GM18951 (cell line): ENCODE results near the gene JAKMIP1.

Experiments used
- POLR2A ChIP-seq: IDR thresholded peaks from 4 replicates; pipeline ENCODE4 v1.6.1; 2011; ENCODE audit warnings: mild to moderate bottlenecking; ENCODE audit not compliant: insufficient read length, insufficient read depth; ENCODE audit errors: extremely low read depth
- in situ Hi-C: fragments of 300-500 bp; cut with MboI; formaldehyde crosslinking; loops from one replicate; pipeline ENCODE4 v1.12.0; 2022; ENCODE audit warnings: low sequenced_read_pairs, mixed read lengths, inconsistent platforms; ENCODE audit not compliant: unreplicated experiment

Gene JAKMIP1

DNA sequence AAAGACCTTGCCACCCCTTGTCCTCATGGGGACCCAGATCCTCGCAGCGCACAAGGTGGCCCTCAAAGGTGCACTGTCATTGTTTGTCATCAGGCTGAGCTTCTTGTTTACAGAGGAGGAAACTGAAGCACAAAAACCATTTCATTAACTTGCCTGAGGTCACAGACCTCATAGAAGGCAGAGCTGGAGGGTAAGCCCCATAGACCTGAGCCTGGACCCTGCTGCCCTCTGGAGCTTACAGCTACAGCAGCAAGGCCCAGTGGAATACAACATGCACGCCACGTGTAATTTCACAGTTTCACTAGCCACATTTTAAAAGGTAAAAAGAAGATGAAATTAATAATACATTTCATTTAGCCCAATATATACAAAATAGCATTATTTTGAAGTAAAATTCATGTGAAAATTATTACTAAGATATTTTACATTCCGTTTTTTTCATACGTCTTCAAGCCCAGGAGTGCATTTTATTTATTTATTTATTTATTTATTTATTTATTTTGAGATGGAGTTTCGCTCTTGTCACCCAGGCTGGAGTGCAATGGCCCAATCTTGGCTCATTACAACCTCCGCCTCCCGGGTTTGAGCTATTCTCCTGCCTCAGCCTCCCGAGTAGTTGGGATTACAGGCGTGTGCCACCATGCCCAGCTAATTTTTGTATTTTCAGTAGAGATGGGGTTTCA, 8.8 kb downstream of the JAKMIP1 start:
- TF ChIP-seq POLR2A = no peak
- in situ Hi-C loops = no loop called here

DNA sequence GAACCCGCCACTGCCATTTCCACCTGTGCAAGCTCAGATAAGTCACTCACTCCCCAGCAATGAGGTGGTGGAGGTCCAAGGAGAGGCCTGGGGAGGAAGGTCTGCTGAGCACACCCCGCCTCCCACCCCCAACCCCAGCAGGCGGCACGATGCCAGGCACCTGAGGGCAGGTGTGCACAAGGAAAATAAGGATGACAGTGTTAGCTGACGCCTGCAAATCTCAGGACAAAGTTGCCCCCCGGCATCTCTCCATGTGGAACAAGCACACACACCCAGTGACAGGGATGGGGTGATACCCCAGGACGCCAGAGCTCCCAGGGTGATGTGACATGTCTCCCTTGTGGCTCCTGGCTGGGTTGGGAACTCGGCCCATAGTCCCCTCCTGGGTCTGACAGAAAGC, 9.9 kb downstream of the JAKMIP1 start:
- no peak for TF ChIP-seq POLR2A
- in situ Hi-C loops = no loop called here

DNA sequence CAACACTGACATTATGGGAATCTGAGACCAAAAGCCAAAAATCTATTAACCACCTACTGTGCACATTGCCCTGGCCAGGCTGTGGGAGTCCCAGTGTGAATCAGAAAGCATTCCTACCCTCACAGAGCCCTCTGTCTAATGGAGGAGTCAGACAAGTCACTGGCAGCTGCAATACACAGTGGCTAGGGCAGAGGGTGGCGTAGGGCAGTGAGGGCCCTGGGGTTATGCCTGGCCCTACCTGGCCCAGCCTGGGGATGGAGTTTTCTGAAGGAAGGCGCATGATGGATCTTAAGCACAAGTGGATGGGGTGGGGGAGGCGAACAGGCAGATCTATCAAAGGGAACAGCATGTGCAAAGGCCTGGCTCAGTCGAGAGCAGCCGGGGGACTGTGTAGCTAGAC, 10.8 kb downstream of the JAKMIP1 start:
- in situ Hi-C loops = no loop called here
- no peak for TF ChIP-seq POLR2A

DNA sequence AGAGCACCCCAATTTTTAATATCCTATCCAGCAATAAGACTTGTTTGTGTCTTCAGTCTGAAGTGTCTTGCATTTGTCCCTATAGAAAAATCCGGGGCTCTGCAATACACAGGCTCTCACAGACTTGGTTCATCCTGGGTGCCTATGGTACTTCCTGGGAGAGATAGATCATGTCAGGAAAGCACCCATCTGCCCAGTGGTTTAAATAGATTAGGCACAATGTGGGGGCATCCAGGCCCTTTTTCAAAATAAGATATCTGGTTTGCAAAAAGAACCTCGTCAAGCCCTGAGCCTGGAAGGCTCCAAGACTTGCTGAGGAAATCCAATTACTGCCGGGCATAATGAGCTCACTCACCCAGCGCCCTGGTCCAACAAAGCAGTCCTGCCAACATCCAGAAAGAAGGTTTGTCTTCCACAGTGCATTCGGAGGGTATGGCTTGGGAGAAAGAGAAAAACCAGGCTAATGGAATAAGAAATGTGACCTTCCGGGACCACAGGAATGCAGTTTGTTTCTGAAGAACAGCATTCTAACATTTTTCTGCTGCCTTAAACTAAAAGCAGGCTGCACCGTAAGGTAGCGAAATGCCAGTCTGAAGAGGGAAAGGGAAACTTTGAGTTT, 11.6 kb downstream of the JAKMIP1 start:
- no peak for TF ChIP-seq POLR2A
- in situ Hi-C loops = no loop called here

DNA sequence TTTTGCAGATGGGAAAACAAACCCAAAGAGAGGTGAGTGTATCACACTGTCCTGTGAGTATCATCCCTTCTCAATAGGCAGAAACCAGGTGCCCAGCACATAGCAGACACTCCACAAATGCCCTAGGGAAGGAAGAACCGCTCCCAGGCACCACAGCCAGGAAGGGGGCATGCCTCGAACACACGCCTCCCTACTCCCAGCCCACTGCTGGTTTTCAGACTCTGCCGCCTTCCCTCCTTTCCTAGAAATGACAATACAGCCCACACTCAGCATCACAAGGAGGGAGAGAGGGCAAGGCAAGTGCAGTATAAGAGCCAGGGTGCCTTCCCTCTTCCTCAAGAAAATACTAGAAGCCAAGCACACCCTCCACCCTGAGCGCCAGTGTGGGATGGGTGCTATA, 16.2 kb downstream of the JAKMIP1 start:
- no peak for TF ChIP-seq POLR2A
- in situ Hi-C loops = no loop called here

DNA sequence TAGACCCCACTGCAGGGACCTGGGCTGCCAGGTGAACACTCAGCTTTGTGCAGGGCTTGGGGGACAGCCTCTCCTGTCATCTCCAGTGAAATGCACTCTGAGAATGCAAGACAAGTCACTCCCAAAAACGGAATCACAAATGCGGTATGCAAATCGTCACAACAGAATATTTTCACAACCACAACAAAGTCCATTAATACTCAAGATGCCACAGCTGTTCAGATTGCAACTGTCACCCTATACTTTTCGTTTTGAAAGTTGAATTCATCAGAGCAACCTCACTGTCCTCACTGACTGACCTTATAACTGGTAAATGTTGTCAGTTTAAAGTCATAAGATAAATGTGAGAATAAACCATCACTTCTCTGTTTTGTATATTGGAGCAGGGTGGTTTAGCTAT, 16.6 kb downstream of the JAKMIP1 start:
- in situ Hi-C loops = no loop called here
- peak; percentile 30 for TF ChIP-seq POLR2A

DNA sequence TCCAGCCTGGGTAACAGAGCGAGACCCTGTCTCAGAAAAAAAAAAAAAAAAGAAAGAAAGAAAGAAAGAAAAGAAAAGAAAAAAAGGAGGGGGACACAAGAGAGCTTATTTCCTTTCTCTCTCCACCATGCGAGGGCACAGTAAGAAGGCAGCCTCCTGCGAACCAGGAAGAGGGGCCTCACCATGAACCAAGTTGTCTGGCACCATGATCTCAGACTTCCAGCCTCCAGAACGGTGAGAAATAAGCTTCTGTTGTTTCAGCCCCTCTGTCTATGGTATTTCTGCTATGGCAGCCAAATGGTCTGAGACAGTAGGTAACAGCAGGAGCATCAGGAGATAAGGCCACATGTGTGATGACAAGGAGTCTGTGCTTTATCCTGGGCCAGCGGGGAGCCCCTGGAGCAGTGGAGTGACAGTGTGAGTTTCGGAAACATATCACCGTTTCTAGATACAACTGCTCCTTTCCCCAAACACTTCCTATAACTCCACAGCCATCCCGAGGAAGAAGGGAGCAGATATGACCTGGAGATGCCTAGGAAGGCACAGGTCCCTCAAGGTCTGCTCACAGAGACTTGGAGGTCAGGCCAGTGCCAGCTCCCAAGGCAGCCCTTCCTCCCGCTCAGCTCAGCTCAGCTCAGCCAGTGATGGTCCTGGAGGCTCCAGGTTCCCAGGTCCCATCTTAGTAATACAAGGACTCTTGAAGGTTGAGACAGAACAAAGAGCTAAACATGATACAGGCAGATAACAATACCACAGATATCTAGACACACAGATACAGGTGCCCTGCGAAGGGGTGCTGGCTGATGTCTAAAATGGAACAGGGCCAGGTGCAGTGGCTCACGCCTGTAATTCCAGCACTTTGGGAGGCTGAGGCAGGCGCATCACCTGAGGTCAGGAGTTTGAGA, 17.7 kb downstream of the JAKMIP1 start:
- in situ Hi-C loops = no loop called here
- no peak for TF ChIP-seq POLR2A

DNA sequence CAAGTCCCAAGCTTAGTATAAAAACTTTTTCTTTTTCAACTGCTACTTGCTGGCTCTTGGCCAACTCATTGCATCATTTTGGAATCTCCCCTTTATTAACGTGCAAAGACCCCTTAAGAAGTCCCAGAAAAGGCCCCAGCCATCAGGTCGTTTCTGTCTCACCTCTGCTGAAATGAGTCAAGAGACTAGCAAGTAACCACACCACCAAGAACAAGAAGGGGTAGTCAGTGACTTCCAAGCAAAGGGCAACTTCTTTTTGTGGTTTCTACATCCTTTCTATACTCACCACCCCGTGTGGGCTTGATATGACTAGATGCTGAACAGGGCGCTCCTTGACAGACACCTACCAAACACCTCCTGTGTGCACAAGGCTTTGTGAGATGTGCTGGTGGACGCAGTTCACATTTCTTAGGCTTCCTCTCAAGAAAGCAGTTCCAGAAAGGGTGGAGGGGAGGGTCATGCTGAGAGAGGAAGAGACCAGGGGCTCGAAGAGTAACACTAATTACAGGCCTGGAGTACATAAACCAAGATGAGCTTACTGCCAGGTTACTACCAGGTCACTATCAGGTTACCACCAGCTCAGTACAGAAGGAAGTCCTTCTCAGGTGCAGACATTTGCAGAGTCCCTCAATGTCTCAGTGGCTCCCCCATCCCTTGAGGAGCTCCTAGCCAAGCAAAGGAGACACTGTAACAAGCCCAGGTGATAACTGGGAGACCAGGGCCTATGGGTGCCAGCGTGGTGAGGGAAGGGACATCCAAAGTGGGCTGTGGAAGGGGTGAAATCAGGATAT, 19.3 kb downstream of the JAKMIP1 start:
- TF ChIP-seq POLR2A = no peak
- in situ Hi-C loops = no loop called here

DNA sequence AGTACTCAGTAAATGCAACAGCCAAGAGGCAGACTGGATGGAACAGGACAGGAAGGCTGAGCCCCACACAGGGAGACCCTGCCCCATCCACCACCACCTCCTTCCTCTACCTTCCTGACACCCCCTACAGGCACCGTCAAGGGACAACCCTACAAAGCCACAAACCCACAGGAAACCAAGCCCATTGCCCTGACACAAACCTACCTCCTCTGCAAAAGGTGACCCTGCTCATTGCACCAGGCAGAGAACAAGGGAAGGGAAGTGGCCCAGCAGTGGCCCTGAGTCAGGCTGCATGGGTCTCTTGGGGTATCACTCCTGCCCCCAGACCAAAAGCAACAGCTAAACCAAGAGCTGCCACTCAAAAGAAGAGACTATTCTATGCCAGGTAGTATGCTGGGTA, 21.0 kb downstream of the JAKMIP1 start:
- in situ Hi-C loops = no loop called here
- peak; percentile 13 for TF ChIP-seq POLR2A

DNA sequence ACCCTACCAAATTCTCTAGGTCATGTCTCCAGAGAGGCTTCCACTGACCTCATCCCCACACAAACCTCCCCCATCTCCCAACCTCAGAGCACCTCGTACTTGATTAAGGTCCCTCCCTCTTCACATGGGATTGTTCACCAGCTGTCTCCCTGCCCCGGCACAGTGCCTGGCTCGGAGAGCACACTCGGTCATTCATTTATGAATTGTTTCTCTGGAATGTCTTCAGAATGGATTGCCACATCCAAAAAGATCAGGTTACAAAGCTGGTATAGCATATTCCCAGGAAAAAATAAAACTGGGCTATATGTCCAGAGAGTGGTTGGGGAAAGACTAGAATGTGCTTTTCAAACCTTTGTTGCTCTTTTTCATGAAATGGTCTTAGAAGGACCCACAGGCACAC, 21.6 kb downstream of the JAKMIP1 start:
- no peak for TF ChIP-seq POLR2A
- in situ Hi-C loops = no loop called here

DNA sequence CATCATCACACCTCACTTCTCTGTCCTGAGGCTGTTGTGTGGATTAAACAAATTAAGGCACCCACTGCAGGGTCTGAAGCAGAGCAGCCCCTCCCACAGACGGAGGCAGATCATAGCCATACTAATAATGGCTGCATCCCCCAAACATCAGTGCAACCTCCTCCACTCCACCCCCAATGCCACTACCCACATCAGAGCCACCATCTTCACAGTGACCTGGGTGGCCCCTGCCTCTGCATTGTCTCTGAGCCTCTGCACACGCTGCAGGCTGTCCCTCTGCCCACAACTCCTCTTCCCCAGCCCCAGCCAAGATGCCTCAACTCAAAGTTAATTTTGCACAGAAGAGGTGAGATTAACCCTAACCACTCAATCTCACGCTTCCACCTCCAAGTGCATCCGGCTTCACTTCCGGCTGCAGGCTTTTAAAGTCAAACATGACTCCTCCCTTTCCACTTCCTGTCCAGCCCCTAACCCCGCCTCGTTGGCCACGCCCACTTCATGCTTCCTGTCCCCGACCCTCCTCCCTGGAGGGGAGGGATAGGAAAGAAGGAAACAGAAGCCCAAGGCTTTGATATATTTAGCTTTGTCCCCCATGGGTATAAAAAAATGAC, 22.7 kb downstream of the JAKMIP1 start:
- in situ Hi-C loops = no loop called here
- no peak for TF ChIP-seq POLR2A

DNA sequence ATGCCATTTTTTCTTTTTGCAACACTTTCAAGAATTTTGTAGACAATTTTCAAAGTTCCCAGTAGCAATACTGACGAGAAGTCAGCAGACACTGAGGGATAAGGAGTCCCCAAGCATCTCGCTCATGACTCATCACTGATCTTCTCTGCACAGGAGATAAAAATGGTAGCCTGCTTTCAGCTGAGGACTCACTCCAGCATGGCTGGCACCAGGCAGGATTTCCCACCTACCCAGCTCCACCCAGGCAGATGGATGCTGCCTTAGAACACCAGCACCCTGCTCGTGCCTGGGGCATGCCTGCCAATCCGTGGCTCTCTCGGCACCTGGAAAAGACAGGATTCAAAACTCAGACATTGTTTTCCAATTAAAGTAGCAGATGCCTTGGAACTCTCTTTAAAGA, 24.9 kb downstream of the JAKMIP1 start:
- in situ Hi-C loops = no loop called here
- TF ChIP-seq POLR2A = no peak

DNA sequence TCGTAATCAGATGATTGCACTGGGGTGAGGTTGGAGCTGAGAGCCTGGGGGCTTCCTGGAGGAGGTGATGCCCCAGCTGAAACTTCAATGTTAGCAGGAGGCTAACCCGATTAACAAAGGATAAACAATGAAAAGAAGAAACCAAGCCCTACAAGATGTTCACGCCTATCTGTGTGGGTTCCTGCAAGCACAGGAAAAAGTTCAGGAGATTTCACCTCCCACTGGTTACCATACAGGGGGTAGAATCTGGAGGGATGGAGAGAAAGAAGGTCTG, 27.5 kb downstream of the JAKMIP1 start:
- in situ Hi-C loops = no loop called here
- TF ChIP-seq POLR2A = no peak
